HL-60 (cell line): ENCODE measurements around the gene ZNF112.

ENCODE experiments used
- SPI1 ChIP-seq: IDR thresholded peaks from 2 replicates; pipeline ENCODE4 v1.6.1; 2012; ENCODE audit warnings: low read depth, mild to moderate bottlenecking, borderline replicate concordance
- TF ChIP-seq, protein P1 (sequence below): IDR thresholded peaks from one replicate; pipeline ENCODE4 v1.5.1; 2011; ENCODE audit warnings: low read length, control low read depth, inconsistent platforms; ENCODE audit not compliant: insufficient read depth
- TF ChIP-seq, protein P2 (sequence below): IDR thresholded peaks from 2 replicates; pipeline ENCODE4 v1.6.1; 2012; ENCODE audit warnings: low read depth; ENCODE audit not compliant: insufficient replicate concordance

DNA sequence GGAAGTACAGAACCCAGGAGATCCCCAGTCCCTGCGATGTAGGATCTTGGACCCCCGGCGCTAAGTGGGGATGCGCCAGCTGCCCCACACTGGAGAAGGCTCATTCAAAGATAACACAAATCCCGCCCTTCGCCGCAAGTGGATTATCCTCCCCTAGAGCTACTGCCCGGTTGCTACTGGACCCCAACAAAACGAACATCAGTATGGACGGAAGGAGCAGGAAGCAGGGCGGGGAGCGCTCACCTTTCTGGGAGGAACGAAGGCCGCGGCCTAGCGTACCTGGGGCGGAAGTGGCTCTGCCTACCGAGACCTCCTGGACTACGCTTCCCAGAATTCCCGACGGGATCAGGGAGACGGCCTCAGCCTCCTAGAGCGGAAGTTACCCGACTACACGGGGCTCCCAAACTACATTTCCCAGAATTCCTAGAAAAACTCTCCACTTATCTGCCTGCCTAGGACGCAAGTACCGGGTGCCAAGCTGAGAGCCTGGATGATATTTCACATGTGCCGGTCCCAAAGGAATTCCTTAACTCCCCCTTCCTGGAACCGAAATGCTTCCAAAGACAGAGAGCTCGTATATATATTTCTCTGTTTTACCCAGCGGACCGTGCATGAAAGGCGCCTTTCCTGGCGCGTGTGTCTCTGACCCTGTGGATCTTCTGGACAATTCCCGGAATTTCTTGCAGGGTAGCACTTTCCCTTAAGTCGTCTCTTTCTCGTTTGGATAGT, at the start of gene ZNF112:
- TF ChIP-seq, protein P1, sequence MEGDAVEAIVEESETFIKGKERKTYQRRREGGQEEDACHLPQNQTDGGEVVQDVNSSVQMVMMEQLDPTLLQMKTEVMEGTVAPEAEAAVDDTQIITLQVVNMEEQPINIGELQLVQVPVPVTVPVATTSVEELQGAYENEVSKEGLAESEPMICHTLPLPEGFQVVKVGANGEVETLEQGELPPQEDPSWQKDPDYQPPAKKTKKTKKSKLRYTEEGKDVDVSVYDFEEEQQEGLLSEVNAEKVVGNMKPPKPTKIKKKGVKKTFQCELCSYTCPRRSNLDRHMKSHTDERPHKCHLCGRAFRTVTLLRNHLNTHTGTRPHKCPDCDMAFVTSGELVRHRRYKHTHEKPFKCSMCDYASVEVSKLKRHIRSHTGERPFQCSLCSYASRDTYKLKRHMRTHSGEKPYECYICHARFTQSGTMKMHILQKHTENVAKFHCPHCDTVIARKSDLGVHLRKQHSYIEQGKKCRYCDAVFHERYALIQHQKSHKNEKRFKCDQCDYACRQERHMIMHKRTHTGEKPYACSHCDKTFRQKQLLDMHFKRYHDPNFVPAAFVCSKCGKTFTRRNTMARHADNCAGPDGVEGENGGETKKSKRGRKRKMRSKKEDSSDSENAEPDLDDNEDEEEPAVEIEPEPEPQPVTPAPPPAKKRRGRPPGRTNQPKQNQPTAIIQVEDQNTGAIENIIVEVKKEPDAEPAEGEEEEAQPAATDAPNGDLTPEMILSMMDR: no peak
- TF ChIP-seq, protein P2, sequence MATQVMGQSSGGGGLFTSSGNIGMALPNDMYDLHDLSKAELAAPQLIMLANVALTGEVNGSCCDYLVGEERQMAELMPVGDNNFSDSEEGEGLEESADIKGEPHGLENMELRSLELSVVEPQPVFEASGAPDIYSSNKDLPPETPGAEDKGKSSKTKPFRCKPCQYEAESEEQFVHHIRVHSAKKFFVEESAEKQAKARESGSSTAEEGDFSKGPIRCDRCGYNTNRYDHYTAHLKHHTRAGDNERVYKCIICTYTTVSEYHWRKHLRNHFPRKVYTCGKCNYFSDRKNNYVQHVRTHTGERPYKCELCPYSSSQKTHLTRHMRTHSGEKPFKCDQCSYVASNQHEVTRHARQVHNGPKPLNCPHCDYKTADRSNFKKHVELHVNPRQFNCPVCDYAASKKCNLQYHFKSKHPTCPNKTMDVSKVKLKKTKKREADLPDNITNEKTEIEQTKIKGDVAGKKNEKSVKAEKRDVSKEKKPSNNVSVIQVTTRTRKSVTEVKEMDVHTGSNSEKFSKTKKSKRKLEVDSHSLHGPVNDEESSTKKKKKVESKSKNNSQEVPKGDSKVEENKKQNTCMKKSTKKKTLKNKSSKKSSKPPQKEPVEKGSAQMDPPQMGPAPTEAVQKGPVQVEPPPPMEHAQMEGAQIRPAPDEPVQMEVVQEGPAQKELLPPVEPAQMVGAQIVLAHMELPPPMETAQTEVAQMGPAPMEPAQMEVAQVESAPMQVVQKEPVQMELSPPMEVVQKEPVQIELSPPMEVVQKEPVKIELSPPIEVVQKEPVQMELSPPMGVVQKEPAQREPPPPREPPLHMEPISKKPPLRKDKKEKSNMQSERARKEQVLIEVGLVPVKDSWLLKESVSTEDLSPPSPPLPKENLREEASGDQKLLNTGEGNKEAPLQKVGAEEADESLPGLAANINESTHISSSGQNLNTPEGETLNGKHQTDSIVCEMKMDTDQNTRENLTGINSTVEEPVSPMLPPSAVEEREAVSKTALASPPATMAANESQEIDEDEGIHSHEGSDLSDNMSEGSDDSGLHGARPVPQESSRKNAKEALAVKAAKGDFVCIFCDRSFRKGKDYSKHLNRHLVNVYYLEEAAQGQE: no peak
- TF ChIP-seq SPI1: no peak
